NCI-H2196 treated with DMSO at 0.1 percent for 48 hours (cell line): ENCODE measurements around the gene EPN2.

Source experiments
- DNase-seq: peaks from one replicate; lab custom pipeline; 2025; ENCODE audit not compliant: unreplicated experiment; lab: John Stamatoyannopoulos, UW

The EPN2 gene

GRCh38 chr17:19238167-19238505 lies 970 bp downstream of the EPN2 start:
- DNase-seq = no peak

- no peak for DNase-seq
These were observed 2.4 kb downstream of the EPN2 start for GRCh38 chr17:19239544-19239943.

- DNase-seq = no peak
These were observed 5.2 kb downstream of the EPN2 start for GRCh38 chr17:19242323-19242722.

GRCh38 chr17:19242926-19243325 lies 5.8 kb downstream of the EPN2 start:
- no peak for DNase-seq

- no peak for DNase-seq
These were observed 6.7 kb downstream of the EPN2 start for GRCh38 chr17:19243838-19244237.

GRCh38 chr17:19244357-19244756 lies 7.2 kb downstream of the EPN2 start:
- no peak for DNase-seq

- no peak for DNase-seq
These were observed 7.6 kb downstream of the EPN2 start for GRCh38 chr17:19244781-19245180.

GRCh38 chr17:19247473-19247872 lies 10.3 kb downstream of the EPN2 start:
- no peak for DNase-seq

GRCh38 chr17:19248151-19248927 lies 11.2 kb downstream of the EPN2 start:
- DNase-seq = no peak

GRCh38 chr17:19248928-19249574 lies 11.9 kb downstream of the EPN2 start:
- DNase-seq = no peak

GRCh38 chr17:19249681-19250080 lies 12.5 kb downstream of the EPN2 start:
- no peak for DNase-seq

- DNase-seq = no peak
These were observed 13.4 kb downstream of the EPN2 start for GRCh38 chr17:19250421-19251173.

- no peak for DNase-seq
These were observed 15.9 kb downstream of the EPN2 start for GRCh38 chr17:19253112-19253511.

GRCh38 chr17:19254651-19255050 lies 17.5 kb downstream of the EPN2 start:
- DNase-seq = no peak

- DNase-seq = no peak
These were observed 18.1 kb downstream of the EPN2 start for GRCh38 chr17:19255279-19255678.

- DNase-seq = no peak
These were observed 21.2 kb downstream of the EPN2 start for GRCh38 chr17:19258371-19258770.

GRCh38 chr17:19260958-19261357 lies 23.8 kb downstream of the EPN2 start:
- no peak for DNase-seq

- no peak for DNase-seq
These were observed 24.3 kb downstream of the EPN2 start for GRCh38 chr17:19261426-19261825.

GRCh38 chr17:19262650-19263631 lies 25.8 kb downstream of the EPN2 start:
- DNase-seq = no peak

- no peak for DNase-seq
These were observed 26.5 kb downstream of the EPN2 start for GRCh38 chr17:19263641-19264051.

- DNase-seq = no peak
These were observed 27.1 kb downstream of the EPN2 start for GRCh38 chr17:19264268-19264667.
